RWPE1 (cell line): ENCODE data around the gene PTPRN2.
A peak's percentile ranks its signal among the peaks of the same experiment; 100 is the strongest.

ENCODE experiments used
- CTCF ChIA-PET: fragments of 350-600 bp; sonication (Branson Sonifier 250); formaldehyde crosslinking; extraction: SDS; loops from one replicate; lab custom pipeline; 2021; lab: Yijun Ruan, JAX
- POLR2A ChIA-PET: fragments of 400-600 bp; formaldehyde crosslinking; extraction: SDS; loops from one replicate; lab custom pipeline; 2020; ENCODE audit warnings: antibody characterized with exemption; ENCODE audit not compliant: low non-redundant PET; lab: Yijun Ruan, JAX
- DNase-seq: peaks from one replicate; pipeline ENCODE4 v3.0.0; 2012; ENCODE audit warnings: low spot score
- H3K27ac ChIP-seq: fragments of 450-650 bp; 2 replicates; pipeline ENCODE4 v1.5.1; 2017
- CTCF ChIP-seq: fragments of 450-650 bp; conservative IDR thresholded peaks from 2 replicates; pipeline ENCODE4 v1.5.1; 2017; ENCODE audit warnings: low read depth, mild to moderate bottlenecking

Gene PTPRN2

DNA sequence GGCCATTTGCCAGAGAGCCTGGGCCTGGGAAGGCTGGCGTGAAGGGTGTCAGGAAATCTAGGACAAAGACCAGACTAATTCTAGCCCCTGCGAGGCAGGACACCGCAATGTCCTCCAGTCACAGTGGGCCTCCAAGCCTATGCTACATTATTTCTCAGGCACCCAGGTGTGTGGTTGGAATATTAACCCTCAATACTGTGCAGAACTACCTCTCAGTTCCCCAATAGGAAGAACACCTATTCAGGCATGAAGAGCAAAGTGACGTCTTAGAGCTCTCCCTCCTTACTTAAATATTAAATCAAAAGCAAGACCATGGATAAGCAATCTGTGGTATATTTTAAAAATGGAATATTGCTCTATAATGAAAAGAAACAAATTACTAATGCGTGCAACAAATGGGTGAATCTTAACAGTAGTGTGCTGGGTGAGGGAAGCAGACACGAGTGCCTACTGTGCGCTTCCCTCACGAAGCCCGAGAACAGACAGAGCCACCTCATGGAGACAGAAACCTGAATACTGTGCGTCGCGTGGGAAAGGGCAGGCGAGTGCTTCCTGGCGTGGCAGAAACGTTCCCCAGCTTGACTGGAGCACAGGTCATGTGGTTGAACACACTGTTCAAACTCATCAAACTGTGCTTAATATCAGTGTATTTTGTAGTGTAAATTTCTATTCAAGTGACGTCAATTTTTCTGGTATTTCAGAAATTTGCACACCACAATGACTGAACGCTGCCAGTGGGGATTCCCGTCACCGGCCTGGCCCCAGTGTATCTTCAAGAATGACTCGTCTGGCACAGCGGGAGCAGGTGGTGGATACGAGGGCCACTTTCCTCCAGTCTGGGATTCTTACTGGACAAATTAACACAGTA lies 15.5 kb upstream of the PTPRN2 start:
- ChIA-PET CTCF (no interaction called here), POLR2A (no interaction called here)
- DNase-seq = no peak
- TF ChIP-seq CTCF = no peak
- H3K27ac ChIP-seq = no peak overlapping the region

DNA sequence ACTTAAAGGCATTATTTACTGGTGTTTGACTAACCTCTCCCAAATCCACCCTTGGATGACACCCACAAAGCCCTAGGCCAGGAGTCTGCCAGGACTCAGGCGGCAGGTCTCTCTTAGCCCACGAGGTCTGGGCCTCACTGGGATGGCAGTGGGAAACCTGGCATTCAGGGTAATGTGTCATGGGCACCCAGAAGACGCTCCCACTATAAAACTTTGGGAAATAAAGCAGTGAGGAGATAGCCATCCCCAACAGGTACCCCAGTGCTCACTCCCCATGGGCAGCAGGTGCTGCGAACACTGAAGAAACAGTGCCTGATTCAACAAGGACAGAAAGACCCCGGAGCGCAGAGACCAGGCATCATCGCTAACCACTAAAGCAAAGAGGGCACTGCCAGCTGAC lies 14.4 kb upstream of the PTPRN2 start:
- DNase-seq = no peak
- ChIA-PET POLR2A (no interaction called here), CTCF (no interaction called here)
- no peak for TF ChIP-seq CTCF
- H3K27ac ChIP-seq = no peak overlapping the region

GRCh38 chr7:158601090-158601489 lies 13.5 kb upstream of the PTPRN2 start:
- CTCF ChIA-PET = no interaction called here
- H3K27ac ChIP-seq = no peak overlapping the region
- POLR2A ChIA-PET = no interaction called here
- no peak for DNase-seq
- TF ChIP-seq CTCF = no peak

- POLR2A ChIA-PET = no interaction called here
These were observed 9.1 kb upstream of the PTPRN2 start for GRCh38 chr7:158596745-158597144.

GRCh38 chr7:158596309-158596708 lies 8.7 kb upstream of the PTPRN2 start:
- no peak for TF ChIP-seq CTCF

More at GRCh38 chr7:158596745-158597144, 9.1 kb upstream of the PTPRN2 start:
- DNase-seq = no peak
- no peak for TF ChIP-seq CTCF
- H3K27ac ChIP-seq = 0 out of 2 replicates have a peak overlapping the region, but pooled peaks have one; percentile 7
- CTCF ChIA-PET = no interaction called here

GRCh38 chr7:158595068-158595467 lies 7.4 kb upstream of the PTPRN2 start:
- CTCF ChIA-PET = no interaction called here
- no peak for DNase-seq
- no peak overlapping the region for H3K27ac ChIP-seq
- POLR2A ChIA-PET = no interaction called here
- no peak for TF ChIP-seq CTCF

More at GRCh38 chr7:158596309-158596708, 8.7 kb upstream of the PTPRN2 start:
- H3K27ac ChIP-seq = 0 out of 2 replicates have a peak overlapping the region, but pooled peaks have one; percentile 7
- no peak for DNase-seq
- ChIA-PET CTCF (no interaction called here), POLR2A (no interaction called here)
